ENCODE data around the gene SCYL2. TPM values are rescaled to one million over a fixed set of nuclear protein-coding genes. Genes with fewer than 3 reads are reported as not detected.
"Not testable (repeated sequence)": the region's sequence is repeated elsewhere in the genome, so short reads cannot be mapped to it uniquely, and the experiment has no call there.

SCYL2 gene
- total and polyA plus RNA-seq, 4 donors: 10.0 to 32.5 (median 18.9) TPM

- not testable (repeated sequence) for H3K27ac ChIP-seq (ENCODE audit: low read depth in 1 of 2, low read length in 2 of 2); H3K27me3 ChIP-seq (ENCODE audit: control insufficient read depth in 4 of 4, insufficient read depth in 4 of 4, low read length in 3 of 4); H3K9ac ChIP-seq (ENCODE audit: low read depth in 1 of 2, low read length in 2 of 2); H3K4me3 ChIP-seq (ENCODE audit: low read depth in 1 of 3, low read length in 3 of 3); DNase-seq (ENCODE audit: low spot score); H3K4me1 ChIP-seq (ENCODE audit: control insufficient read depth in 4 of 4, insufficient read depth in 4 of 4, low read length in 3 of 4); H3K9me3 ChIP-seq (ENCODE audit: control insufficient read depth in 4 of 4, low read length in 3 of 4)
- 96% methylated on average over 2 of the region's 2 CpGs for WGBS
- peaks cover 0 to 15% (median 8%) of the 10 kb centered on the region in 4 donors for H3K36me3 ChIP-seq (ENCODE audit: control insufficient read depth in 4 of 4, insufficient read depth in 3 of 4, low read depth in 1 of 4, low read length in 3 of 4)
These were observed 75.9 kb downstream of the SCYL2 start for GRCh38 chr12:100342897-100343296.

GRCh38 chr12:100344351-100344750 is 77.4 kb downstream of the SCYL2 start:
- not testable (repeated sequence) for H3K27me3 ChIP-seq (ENCODE audit: control insufficient read depth in 4 of 4, insufficient read depth in 4 of 4, low read length in 3 of 4); H3K9ac ChIP-seq (ENCODE audit: low read depth in 1 of 2, low read length in 2 of 2); H3K4me1 ChIP-seq (ENCODE audit: control insufficient read depth in 4 of 4, insufficient read depth in 4 of 4, low read length in 3 of 4); H3K36me3 ChIP-seq (ENCODE audit: control insufficient read depth in 4 of 4, insufficient read depth in 3 of 4, low read depth in 1 of 4, low read length in 3 of 4); H3K4me3 ChIP-seq (ENCODE audit: low read depth in 1 of 3, low read length in 3 of 3); H3K27ac ChIP-seq (ENCODE audit: low read depth in 1 of 2, low read length in 2 of 2); DNase-seq (ENCODE audit: low spot score); H3K9me3 ChIP-seq (ENCODE audit: control insufficient read depth in 4 of 4, low read length in 3 of 4)
- WGBS: 91% methylated on average over 18 of the region's 18 CpGs

DNA sequence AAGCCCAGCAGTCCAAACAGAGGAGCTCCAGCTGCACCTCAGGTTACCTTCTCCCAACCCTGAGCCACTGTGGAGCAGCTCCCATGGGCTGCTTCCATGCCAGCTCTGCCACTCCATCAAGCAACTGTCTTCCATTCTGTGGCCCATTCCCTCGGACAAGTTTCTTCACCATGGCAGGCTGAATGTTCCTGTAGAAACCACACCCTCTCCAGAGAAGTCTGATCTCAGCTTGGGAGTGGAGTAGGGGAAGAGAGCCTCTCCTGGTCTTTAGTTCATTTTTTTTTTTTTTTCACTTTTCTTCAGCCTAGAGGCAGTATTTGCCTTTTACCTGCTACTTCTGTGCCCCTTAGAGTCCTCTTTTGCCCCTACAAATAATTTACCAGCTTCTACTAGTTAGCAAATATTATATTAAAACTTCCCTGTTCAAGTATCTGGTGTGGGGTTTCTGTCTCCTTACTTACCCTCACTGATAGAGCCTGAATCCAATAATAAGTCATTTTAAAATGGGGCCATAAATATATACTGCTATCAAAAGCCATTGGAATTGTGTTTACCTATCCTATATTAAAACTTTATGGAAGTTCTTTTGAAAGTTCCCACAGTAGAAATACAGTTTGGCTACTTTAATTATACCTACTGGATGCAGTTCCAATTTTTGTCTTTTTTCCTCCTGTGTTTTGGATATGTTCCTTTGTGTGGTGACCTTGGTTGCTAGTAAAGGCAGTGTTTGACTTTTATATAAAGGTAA is 78.2 kb downstream of the SCYL2 start:
- no peaks in the 10 kb centered on the region for H3K36me3 ChIP-seq (ENCODE audit: control insufficient read depth in 4 of 4, insufficient read depth in 3 of 4, low read depth in 1 of 4, low read length in 3 of 4)
- 63% methylated on average over 1 of the region's 1 CpG for WGBS
- DNase-seq (ENCODE audit: low spot score): no peak
- no peaks in the 10 kb centered on the region for H3K9me3 ChIP-seq (ENCODE audit: control insufficient read depth in 4 of 4, low read length in 3 of 4)
- no peak for TF ChIP-seq MAX (IDR thresholded peaks at IDR 0.05)
- no peak for TF ChIP-seq EGR1 (IDR thresholded peaks at IDR 0.05; ENCODE audit: low read depth in 2 of 2)
- no peak for TF ChIP-seq CTCF (IDR thresholded peaks at IDR 0.05; ENCODE audit: low read depth, low read length, missing input control)
- no peak for TF ChIP-seq ATF3 (IDR thresholded peaks at IDR 0.05)
- no peaks in the 10 kb centered on the region for H3K4me1 ChIP-seq (ENCODE audit: control insufficient read depth in 4 of 4, insufficient read depth in 4 of 4, low read length in 3 of 4)
- no peak overlapping the region for H3K9ac ChIP-seq (ENCODE audit: low read depth in 1 of 2, low read length in 2 of 2)
- no peak overlapping the region for H3K4me3 ChIP-seq (ENCODE audit: low read depth in 1 of 3, low read length in 3 of 3)
- no peak overlapping the region for H3K27ac ChIP-seq (ENCODE audit: low read depth in 1 of 2, low read length in 2 of 2)
- no peaks in the 10 kb centered on the region for H3K27me3 ChIP-seq (ENCODE audit: control insufficient read depth in 4 of 4, insufficient read depth in 4 of 4, low read length in 3 of 4)

DNA sequence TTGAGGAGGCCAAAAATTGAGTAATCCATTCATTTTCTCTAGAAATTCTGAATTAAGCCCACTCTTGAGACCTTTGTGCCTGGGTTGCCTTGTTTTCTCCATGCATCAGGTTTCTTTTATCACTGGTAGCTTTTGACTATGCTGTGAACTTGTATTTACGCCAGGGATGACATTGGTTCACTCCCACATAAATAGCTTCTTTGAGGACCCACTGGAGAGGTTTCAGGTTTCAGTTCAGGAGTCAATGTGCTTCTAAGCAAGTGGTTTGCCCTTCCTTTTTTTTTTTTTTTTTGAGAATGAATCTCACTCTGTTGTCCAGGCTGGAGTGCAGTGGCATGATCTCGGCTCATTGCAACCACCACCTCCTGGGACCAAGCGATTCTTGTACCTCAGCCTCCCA is 79.7 kb downstream of the SCYL2 start:
- no peaks in the 10 kb centered on the region for H3K4me1 ChIP-seq (ENCODE audit: control insufficient read depth in 4 of 4, insufficient read depth in 4 of 4, low read length in 3 of 4)
- H3K27me3 ChIP-seq (ENCODE audit: control insufficient read depth in 4 of 4, insufficient read depth in 4 of 4, low read length in 3 of 4): no peaks in the 10 kb centered on the region
- H3K4me3 ChIP-seq (ENCODE audit: low read depth in 1 of 3, low read length in 3 of 3): no peak overlapping the region
- no peak overlapping the region for H3K9ac ChIP-seq (ENCODE audit: low read depth in 1 of 2, low read length in 2 of 2)
- WGBS: 91% methylated on average over 3 of the region's 3 CpGs
- H3K27ac ChIP-seq (ENCODE audit: low read depth in 1 of 2, low read length in 2 of 2): no peak overlapping the region
- no peaks in the 10 kb centered on the region for H3K36me3 ChIP-seq (ENCODE audit: control insufficient read depth in 4 of 4, insufficient read depth in 3 of 4, low read depth in 1 of 4, low read length in 3 of 4)
- no peak for DNase-seq (ENCODE audit: low spot score)
- H3K9me3 ChIP-seq (ENCODE audit: control insufficient read depth in 4 of 4, low read length in 3 of 4): no peaks in the 10 kb centered on the region
- TF ChIP-seq ATF3 (IDR thresholded peaks at IDR 0.05) (no peak), SP1 (IDR thresholded peaks at IDR 0.05) (no peak), YY1 (IDR thresholded peaks at IDR 0.05) (no peak), TAF1 (conservative IDR thresholded peaks at IDR 0.05) (no peak), REST (IDR thresholded peaks at IDR 0.05) (no peak), NR2F2 (IDR thresholded peaks at IDR 0.05) (no peak), RXRA (IDR thresholded peaks at IDR 0.05) (no peak), MAX (IDR thresholded peaks at IDR 0.05) (no peak), GABPA (IDR thresholded peaks at IDR 0.05 in 1 of 2, conservative IDR thresholded peaks at IDR 0.05 in 1 of 2) (no peak)
- TF ChIP-seq, protein P1, sequence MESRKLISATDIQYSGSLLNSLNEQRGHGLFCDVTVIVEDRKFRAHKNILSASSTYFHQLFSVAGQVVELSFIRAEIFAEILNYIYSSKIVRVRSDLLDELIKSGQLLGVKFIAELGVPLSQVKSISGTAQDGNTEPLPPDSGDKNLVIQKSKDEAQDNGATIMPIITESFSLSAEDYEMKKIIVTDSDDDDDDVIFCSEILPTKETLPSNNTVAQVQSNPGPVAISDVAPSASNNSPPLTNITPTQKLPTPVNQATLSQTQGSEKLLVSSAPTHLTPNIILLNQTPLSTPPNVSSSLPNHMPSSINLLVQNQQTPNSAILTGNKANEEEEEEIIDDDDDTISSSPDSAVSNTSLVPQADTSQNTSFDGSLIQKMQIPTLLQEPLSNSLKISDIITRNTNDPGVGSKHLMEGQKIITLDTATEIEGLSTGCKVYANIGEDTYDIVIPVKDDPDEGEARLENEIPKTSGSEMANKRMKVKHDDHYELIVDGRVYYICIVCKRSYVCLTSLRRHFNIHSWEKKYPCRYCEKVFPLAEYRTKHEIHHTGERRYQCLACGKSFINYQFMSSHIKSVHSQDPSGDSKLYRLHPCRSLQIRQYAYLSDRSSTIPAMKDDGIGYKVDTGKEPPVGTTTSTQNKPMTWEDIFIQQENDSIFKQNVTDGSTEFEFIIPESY (IDR thresholded peaks at IDR 0.05): no peak

Measured in liver (tissue), 9 donors.